Stimulated activated CD4-positive, alpha-beta T cell treated with anti-CD3 and anti-CD28 coated beads, TNF-alpha, amount 100 ng/mL, for 24 hours (primary cell): Measurements from ENCODE around the gene NLRP7.
"Not testable (repeated sequence)": the region's sequence is repeated elsewhere in the genome, so short reads cannot be mapped to it uniquely, and the experiment has no call there.

Source experiments
- DNase-seq, 3 experiments: peaks; one replicate each; pipeline ENCODE4 v3.0.0-alpha.2; 2020; ENCODE audit warnings: low read depth in 3 of 3

NLRP7 gene

DNA sequence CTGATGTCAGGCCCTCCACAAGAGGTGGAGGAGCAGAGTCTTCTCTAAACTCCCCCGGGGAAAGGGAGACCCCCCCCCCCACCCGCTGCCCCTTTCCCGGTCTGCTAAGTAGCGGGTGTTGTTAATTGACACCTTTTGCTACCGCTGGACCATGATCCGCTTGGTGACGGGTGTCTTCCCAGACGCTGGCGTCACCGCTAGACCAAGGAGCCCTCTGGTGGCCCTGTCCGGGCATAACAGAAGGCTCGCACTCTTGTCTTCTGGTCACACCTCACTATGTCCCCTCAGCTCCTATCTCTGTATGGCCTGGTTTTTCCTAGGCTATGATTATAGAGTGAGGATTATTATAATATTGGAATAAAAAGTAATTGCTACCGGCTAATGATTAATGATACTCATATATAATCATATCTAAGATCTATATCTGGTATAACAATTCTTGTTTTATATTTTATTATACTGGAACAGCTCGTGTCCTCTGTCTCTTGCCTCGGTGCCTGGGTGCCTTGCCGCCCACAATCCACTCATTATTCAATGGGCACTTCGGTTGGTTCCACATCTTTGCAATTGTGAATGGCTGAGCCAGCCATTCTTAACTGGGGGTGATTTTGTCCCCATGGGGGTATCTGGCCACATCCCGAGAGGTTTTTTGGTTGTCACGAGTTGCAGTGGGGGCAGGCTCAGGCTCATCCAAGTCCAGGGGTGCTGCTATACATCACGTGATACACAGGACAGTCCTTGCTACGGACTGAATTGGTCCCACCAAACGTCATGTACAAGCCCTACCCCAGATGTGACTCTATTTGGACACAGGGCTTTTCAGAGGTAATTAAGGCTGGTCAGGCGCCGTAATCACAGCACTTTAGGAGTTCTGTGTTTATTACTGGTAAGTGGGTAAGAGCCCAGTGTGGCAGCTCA lies 27.4 kb downstream of the NLRP7 start:
- DNase-seq: not testable (repeated sequence)

DNA sequence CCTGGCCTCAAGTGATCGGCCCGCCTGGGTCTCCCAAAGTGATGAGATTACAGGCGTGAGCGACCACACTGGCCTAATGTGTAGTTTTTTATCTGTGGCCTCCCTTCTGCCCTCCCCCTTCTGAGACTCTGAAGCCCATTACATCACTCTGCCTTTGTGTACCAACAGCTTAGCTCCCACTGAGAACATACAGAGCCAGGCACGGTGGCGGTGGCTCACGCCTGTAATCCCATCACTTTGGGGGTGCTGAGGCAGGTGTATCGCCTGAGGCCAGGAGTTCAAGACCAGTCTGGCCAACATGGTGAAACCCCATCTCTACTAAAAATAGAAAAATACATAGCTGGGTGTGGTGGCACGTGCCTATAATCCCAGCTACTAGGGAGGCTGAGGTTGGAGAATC lies 28.8 kb downstream of the NLRP7 start:
- DNase-seq: no peak

DNA sequence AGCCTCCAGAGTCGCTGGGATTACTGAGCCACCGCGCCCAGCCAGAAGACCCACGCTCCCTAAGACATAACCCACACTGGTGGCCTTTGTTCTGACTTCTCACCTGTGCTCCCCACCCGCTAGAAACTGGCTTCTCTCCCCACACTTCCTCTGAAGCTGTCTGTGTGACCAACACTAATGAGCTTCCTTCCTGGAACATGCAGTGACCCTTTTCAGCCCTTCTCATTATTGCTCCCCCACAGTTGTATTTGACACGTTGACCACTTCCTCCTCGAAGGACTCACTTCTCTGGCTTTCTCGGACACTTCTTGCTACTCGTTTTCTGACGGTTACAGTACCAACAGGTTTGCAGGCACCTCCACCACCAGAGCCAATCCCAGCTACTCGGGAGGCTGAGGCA lies 30.5 kb downstream of the NLRP7 start:
- no peak for DNase-seq

DNA sequence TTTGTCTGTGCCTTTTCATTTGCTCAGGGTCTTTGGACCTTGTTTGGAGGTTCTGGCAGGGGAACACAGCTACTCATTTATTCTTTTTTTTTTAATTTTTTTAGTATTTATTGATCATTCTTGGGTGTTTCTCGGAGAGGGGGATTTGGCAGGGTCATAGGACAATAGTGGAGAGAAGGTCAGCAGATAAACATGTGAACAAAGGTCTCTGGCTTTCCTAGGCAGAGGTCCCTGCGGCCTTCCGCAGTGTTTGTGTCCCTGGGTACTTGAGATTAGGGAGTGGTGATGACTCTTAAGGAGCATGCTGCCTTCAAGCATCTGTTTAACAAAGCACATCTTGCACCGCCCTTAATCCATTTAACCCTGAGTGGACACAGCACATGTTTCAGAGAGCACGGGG lies 39.4 kb downstream of the NLRP7 start:
- not testable (repeated sequence) for DNase-seq

DNA sequence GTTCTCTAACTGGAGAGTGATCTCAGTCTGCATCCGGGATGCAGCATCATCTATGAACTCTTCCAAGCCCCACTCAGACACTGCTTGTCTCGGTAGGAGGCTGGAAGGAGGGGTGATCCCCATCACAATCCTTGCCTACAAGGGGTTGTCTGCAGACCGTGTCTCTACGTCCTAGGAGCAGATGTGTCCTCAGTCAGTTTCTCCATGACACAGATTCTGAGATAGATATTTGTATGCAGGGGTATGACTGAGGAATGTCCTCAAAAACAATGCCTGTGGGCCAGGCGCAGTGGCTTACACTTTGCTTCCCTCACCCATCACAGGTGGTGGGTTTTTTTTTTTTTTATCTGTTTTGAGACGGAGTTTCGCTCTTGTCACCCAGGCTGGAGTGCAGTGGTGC lies 40.5 kb downstream of the NLRP7 start:
- no peak for DNase-seq

DNA sequence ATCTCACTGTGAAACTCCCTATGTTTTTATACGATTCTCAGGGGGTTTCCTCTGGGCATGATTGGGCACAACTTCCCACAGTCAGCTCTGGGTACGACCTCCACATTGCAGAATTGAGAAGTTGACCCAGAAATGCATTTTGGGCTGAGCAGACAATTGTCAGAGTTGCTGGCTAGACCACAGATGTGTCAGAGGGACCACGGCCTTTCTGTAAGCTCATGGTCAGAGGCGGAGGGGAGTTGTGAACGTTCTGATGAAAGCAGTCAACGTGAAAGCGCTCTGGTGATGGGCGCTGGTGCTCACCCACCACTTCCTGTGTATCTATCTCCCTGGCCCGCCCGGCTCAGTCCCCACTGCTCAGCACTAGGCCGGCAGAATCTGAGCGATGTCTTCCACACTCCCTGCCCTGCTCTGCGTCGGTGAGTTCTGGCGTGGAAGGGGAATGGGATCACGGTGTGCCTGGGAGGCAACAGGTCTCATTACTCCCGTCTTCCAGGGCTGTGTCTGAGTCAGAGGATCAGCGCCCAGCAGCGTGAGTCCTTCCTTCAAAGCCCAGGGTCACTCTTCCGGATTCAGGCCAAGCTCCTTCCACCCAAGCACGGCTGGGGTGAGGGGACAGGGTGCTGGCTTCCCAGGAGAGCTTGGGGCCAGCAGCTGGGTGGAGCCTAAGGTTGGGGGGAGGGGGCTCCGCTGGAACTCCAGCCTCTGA lies 41.4 kb downstream of the NLRP7 start, which contains the start of gene NCR1:
Gene NCR1, plus strand, starts transcription at position 346 of the 709 bp plus-strand sequence. Its CDS starts 40 bp downstream, at position 386.
- DNase-seq: no peak

DNA sequence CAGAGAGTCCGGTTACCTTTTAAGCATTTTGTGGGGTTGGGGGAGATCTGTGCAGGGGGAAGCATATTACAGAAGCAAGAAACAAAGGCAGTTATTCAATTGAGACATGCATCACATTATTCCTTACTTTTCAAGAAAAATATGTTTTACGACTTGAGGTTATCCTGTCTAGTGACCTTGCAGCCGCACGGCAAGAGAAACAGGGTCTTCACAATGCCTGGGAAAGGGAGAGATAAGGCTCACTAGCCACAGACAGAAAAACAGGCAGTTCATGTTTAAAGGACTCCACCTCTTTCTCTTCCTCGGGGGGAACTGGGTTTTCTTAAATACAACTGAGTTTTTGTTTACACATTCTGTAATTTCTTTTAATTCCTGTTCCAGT lies 41.9 kb downstream of the NLRP7 start:
- no peak for DNase-seq

DNA sequence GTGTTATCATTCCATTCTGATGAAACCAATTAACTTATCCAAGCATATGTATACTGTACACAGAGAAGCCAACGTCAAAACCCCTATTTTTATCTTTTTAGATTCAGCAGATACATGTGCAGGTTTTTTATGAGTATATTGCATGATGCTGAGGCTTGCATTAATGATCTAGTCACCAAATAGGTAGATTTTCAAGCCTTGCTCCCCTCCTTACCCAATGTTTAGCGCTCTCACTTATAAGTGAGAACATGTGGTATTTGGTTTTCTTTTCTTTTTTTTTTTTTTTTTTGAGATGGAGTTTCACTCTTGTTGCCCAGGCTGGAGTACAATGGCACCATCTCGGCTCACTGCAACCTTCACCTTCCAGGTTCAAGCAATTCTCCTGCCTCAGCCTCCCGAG lies 43.1 kb downstream of the NLRP7 start:
- not testable (repeated sequence) for DNase-seq

DNA sequence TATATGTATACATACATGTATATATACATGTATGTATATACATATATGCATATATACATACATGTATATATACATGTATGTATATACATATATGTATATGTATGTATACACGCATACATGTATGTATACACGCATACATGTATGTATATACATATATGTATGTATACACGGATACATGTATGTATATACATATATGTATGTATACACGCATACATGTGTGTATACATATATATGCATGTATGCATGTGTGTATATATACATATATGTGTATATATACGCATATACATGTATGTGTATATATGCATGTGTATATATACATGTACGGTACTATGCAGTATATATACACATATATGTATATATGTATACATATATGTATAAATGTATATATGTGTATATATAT lies 44.0 kb downstream of the NLRP7 start:
- no peak for DNase-seq

DNA sequence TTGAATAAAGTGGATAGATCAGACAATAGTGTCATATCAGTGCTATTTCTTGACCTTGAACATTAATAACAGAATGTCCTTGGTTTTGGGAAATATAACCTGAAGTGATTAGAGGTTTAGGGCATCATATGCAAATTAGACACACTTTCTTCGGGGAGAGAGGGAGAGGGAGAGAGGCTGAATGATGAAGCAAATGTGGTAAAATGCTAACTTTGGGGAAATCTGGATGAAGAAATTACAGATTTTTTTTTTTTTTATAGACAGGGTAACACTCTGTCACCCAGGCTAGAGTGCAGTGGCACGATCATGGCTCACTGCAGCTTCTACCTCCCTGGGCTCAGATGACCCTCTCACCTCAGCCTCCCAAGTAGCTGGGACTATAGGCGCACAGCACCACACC lies 45.3 kb downstream of the NLRP7 start:
- DNase-seq: no peak

DNA sequence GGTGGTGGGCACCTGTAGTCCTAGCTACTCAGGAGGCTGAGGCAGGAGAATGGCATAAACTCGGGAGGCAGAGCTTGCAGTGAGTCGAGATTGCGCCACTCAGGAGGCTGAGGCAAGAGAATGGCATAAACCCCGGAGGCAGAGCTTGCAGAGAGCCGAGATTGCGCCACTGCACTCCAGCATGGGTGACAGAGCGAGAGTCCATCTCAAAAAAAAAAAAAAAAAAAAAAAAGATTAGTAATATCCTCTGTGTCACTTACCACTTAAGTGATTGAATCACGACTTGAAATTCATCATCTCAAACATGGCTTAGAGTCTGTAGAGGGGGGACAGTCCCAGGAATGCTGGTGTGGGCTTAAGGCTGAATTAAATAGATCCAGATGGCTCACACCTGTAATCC lies 46.2 kb downstream of the NLRP7 start:
- not testable (repeated sequence) for DNase-seq

DNA sequence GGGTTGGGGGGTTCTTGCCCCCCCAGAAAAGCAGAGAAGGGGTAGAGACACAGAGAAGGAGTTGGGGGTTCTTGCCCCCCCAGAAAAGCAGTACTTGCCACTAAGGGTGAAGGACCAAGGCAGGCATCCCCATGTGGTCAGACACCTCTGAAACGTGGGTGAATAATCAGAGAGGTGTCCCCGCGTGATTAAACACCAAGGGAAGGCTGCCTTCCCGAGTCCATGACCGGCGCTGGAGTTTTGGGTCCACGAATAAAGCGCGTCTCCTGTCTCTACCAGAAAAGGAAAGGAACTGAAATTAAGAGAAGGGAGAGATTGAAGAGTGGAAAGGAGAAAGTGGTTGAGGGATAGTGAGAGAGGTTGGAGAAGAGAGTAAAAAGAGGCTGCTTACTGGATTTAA lies 47.7 kb downstream of the NLRP7 start:
- DNase-seq: not testable (repeated sequence)

DNA sequence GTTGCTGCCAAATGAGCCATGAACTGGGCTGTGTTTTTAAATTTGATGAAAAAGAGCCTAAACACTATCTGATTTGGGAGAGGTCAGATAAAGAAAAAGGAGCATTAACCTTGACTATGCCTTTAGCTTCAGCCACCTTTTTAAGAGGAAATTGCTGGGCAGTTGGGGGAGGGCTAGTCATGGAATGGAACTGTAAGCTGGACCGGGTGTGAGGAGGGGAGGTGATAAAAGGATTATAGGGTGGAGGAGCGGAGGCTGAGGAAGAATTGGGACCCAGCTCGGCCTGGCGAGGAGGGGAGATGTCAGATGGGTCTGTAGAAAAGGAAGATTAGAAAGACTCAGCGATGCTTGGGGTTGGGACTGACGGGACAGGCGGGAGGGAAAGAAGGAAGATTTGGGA lies 48.6 kb downstream of the NLRP7 start:
- not testable (repeated sequence) for DNase-seq

DNA sequence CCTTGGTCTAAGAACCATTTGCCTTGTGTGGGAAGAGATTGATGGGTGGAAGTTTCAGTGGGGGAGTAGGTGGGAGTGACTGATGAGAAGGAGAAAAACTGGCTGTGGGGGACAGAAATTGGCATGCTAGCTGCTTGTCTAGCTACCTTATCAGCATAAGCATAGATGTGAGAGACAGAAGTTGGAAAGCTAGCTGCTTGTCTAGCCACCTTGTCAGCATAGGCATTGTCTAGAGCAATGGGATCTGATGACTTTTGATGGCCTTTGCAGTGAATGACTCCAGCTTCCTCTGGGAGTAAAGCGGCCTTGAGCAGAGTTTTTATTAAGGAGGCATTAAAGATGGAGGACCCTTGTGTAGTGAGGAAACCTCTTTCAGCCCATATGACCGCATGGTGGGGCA lies 51.3 kb downstream of the NLRP7 start:
- DNase-seq: no peak

DNA sequence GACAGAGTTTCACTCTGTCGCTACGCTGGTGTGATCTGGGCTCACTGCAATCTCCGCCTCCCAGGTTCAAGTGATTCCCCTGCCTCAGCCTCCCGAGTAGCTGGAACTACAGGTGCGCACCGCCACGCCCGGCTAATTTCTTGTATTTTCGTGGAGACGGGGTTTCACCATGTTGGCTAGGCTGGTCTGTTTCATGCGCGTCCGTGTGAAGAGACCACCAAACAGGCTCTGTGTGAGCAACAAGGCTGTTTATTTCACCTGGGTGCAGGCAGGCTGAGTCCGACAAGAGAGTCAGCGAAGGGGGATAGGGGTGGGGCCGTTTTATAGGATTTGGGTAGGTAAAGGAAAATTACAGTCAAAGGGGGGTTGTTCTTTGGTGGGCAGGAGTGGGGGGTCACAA lies 53.2 kb downstream of the NLRP7 start:
- DNase-seq: not testable (repeated sequence)

DNA sequence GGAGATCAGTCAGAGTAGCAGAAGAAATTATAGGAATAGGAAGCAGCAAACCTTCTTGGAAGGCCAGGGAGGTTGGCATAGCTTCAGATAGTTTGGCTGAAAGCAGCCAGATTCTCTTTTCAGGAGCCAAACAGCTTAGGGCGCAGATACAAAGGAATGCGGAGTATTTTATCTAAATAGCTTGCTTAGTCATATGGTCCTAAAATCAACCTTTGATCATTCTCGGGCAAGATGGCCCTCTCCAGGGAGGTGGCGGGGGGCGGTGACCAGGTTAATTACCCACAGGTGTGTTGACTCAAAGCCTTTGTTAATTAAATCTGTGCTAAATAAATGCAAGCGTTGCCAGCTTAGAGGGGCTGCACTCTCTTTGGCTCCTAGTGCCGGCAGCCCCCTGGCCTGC lies 53.9 kb downstream of the NLRP7 start:
- no peak for DNase-seq

DNA sequence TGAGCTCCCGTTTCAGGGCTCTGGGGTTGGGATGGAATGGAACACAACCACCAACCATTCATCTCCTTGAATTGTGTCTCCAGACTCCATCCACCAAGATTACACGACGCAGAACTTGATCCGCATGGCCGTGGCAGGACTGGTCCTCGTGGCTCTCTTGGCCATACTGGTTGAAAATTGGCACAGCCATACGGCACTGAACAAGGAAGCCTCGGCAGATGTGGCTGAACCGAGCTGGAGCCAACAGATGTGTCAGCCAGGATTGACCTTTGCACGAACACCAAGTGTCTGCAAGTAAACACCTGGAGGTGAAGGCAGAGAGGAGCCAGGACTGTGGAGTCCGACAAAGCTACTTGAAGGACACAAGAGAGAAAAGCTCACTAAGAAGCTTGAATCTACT lies 57.8 kb downstream of the NLRP7 start:
- no peak for DNase-seq

DNA sequence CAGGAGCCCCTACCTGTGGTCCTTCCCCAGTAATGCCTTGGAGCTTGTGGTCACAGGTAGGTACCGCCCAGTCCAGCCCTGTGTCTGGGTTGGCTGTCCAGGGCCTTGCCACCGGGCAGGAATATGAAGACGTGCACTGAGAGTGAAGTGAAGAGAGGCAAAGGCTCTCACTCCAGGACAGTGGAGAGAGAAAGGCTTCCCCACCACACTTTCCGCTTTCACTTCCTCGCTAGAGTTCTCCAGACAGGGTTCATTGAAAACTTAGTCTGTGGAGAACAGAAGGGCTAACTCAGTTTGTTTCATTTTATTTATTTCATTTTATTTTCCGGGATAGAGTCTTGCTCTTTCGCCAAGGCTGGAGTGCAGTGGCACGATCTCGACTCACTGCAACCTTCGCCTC lies 59.1 kb downstream of the NLRP7 start:
- no peak for DNase-seq

DNA sequence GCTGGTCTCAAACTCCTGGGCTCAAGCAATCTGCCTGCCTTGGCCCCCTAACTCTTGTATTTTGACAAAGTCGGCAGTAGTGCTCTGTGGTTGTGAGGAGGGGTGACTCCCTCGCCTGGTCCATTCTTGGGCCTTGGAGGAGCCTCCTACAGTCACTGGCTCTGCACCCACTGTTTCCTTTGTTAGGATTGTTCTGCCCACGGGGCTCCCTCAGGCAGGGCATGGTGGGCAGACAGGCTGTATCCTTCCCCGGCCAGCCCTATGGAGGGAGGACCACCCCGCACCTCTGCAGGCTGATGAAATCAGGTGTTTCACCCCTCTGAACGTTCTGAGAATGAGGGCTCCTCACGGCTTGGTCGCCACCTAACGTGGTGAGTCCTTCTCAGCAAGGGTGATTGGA lies 64.1 kb downstream of the NLRP7 start:
- DNase-seq: no peak

DNA sequence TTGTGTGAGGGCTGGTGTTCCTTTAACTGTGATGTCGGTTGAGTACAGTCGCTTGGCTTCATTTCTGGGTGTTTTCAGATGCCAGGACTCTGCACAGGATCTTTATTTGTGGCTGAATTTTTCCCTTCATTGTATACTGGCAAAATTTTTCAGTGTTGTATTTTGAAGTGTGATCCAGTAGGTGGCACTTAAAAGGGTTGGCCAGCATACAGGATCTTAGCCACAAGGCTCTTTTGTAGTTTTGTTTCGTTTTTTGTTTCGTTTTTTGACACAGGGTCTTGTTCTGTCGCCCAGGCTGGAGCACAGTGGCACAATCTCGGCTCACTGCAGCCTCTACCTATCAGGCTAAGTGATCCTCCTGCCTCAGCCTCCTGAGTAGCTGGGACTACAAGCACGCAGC lies 64.6 kb downstream of the NLRP7 start:
- DNase-seq: no peak

DNA sequence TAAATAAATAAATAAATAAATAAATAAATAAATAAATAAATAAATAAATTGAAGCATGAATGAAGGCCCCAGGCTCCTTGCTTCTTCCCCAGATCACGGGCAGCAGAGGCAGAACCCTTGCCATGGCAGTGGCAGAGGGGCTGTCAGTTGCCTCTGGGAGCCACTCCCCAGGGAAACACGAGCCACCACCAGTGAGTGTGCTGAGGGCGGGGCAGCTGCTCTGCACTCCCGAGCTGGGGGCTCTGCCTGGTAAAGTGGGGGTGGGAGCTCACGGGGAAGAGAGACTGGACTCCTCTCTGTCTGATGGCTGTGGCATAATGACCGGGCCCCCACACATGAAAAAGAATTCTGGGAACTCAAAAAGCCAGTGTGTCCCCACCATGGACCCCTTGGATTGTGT lies 65.4 kb downstream of the NLRP7 start:
- DNase-seq: no peak

DNA sequence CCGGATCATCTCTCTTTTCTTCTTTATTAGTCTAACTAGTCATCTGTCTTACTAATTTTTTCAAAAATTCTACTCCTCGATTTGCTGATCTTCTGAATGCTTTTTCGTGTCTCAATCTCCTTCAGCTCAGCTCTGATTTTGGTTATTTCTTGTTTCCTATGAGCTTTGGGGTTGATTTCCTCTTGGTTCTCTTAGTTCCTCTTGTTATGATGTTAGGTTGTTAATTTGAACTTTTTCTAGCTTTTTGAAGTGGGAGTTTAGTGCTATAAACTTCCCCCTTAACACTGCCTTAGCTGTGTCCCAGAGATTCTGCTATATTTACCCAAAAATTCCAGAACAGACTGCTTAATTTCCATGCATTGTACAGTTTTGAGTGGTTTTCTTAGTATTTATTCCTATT lies 69.9 kb downstream of the NLRP7 start:
- no peak for DNase-seq

DNA sequence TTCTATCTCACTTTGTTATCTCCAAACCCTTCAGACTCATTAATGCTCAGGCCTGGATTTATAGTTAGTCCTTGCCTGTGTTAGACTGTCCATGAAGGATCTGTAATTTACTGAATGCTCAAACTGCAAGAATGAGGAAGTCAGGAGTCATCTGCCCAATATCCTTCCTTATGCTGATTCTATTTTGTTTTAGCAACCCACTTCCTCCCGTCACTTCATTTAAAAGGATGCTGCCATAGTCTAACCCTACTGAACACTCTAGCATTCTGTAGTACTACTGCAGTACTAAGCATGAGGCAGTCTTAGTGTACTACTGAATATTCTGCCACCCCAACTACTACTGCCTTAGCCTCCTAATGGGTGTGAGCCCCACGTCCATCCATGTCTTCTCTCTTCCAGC lies 71.8 kb downstream of the NLRP7 start:
- DNase-seq: no peak
